ENCODE results near the gene IL11RA.

Gene IL11RA

DNA sequence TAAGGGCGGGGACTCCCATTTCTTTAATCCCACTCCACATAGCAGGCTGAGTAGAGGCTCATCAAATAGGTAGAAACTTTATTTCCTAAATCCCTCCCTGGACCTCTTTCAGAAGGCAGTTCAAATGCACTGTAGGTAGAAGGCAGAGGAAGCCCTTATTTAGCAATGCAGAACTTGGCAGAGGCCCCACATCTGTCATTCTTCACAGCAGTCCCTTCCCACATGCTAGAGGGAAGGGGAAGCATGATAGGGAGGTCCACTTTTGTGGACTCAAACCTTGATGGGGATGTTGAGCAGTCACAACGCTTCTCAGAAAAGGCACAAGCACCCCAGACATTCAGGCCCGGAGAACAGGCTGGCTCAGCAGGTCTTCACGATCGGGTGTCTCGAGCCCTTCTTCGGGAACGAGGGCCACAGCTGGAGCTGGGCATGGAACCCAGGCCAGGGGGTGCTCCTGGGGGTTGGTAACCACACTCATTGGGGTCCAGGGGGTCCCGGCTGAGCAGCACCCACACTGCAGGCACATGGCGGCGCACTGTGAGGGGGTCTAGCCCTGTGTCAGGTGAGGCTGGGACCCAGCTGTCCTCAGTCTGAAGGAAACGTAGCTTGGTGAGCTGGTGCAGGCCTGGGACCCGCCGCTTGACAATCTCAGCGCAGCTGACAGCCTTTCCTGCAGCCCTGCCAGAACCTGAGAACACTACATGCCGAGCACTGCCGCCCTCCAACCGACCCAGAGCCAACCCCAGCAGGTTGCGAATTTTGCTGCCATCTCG, 41.4 kb upstream of the IL11RA start:
- POLR2A ChIA-PET = interaction anchor here (0.6 to 2.1 kb wide), 3 partner anchors 9 to 28 kb away, joined by 3 to 6 read pairs (median 3); partner anchors contain the start of gene DCTN3
- CTCF ChIA-PET = interaction anchor here (2.3 kb wide), 1 partner anchor 24 kb away, joined by 15 read pairs; no protein-coding TSS in a partner anchor
- no peak for TF ChIP-seq FOXK2 (IDR thresholded peaks at IDR 0.05)
- TF ChIP-seq, protein P1, sequence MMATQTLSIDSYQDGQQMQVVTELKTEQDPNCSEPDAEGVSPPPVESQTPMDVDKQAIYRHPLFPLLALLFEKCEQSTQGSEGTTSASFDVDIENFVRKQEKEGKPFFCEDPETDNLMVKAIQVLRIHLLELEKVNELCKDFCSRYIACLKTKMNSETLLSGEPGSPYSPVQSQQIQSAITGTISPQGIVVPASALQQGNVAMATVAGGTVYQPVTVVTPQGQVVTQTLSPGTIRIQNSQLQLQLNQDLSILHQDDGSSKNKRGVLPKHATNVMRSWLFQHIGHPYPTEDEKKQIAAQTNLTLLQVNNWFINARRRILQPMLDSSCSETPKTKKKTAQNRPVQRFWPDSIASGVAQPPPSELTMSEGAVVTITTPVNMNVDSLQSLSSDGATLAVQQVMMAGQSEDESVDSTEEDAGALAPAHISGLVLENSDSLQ (IDR thresholded peaks at IDR 0.05) = no peak
- TF ChIP-seq LEF1 (IDR thresholded peaks at IDR 0.05; ENCODE audit: borderline replicate concordance) = no peak
- TF ChIP-seq CTBP1 (IDR thresholded peaks at IDR 0.05; ENCODE audit: borderline replicate concordance) = no peak
- TF ChIP-seq FOXA1 (IDR thresholded peaks at IDR 0.05) = no peak
- TF ChIP-seq BHLHE40 (IDR thresholded peaks at IDR 0.05; ENCODE audit: borderline replicate concordance) = no peak
- no peak for TF ChIP-seq SP1 (IDR thresholded peaks at IDR 0.05)
- no peak for TF ChIP-seq TARDBP (IDR thresholded peaks at IDR 0.05)
- no peak for TF ChIP-seq HDGF (IDR thresholded peaks at IDR 0.05; ENCODE audit: borderline replicate concordance)
- TF ChIP-seq L3MBTL2 (conservative IDR thresholded peaks at IDR 0.05) = no peak
- DNase-seq (ENCODE audit: extremely low spot score) = no peak

DNA sequence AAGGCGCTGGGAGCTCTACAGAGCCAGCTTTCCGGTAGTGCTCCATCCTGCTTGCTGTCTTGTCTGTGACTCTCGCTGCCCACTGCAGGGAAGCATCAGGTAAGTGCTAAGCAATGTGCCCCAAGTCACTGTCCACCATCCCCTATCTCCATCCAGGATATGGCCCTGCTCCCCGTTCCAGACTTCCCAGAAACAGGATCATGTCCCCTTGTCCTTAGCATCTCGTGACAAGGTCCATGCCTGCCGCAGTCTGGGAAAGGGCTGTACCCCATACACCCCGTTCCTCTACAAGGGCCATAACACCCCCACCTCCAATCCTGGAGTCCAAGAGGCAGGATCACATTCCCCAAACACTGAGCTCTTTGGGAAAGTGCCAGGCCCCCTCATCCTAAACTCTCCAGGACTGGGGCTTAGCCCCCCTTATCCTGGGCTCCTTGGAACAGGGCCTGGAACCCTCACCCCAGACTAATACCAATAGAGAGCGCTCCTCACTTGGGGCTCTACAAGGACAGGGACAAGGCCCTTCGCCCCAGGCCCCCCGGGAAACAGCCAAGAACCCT, 40.7 kb upstream of the IL11RA start:
- ChIA-PET CTCF (interaction anchor here (2.3 kb wide), 1 partner anchor 23 kb away, joined by 15 read pairs; no protein-coding TSS in a partner anchor), POLR2A (interaction anchor here (0.6 to 2.1 kb wide), 3 partner anchors 9 to 27 kb away, joined by 3 to 6 read pairs (median 3); partner anchors contain the start of gene DCTN3)
- TF ChIP-seq FOXM1 (IDR thresholded peaks at IDR 0.05; ENCODE audit: borderline replicate concordance) (no peak), BHLHE40 (IDR thresholded peaks at IDR 0.05; ENCODE audit: borderline replicate concordance) (no peak), CTBP1 (IDR thresholded peaks at IDR 0.05; ENCODE audit: borderline replicate concordance) (no peak), ARNT (IDR thresholded peaks at IDR 0.05) (no peak)
- no peak for DNase-seq (ENCODE audit: extremely low spot score)

DNA sequence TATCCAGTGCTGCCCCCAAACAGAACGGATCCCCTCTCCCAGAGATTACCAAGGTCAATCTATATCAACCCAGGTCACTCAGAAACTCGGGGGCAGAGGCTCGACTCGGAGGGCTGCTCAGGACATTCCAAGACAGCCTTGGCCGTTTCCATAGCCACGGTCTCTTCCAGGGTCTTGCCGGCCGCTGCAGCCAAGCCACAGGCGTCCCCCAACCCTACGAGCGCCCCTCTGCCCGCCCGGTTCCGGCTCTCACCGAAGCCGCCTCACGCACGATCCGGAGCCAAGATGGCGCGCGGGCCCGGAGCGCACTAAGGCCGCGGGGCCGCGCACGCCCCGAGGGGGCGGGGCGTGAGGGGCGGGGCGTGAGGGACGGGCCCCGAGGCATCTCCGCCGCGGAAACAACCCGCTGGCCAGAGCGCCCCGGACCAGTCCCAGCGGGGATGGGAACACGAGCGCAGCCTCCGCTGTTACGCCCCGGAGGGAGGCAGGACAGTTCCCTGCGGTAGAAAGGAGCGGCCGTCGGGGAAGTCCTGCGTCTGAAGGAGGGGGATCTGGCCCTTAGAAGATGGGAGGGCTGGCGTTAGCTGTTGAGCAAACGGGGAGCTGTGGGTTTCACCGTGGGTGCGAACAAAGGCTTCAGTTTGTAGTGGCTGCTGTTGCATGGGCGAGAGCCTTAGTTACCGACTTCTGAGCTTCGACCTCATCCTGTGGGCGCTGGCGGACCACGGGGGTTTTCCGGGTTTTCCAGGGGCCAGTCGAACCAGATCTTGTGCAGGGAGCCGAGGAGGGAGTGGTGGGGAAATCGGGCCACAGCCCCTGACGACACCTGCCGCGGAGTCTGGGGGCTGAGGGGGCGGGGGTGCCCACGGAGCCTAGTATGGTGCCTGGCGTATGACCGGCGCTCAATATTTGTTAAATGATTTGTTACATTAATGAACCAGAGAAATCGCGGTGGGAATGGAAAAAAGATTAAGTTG, 39.9 kb upstream of the IL11RA start, which contains the start of gene RPP25L:
Gene RPP25L (minus strand): TSS at position 287 of the 977 bp plus-strand sequence. CDS start 801 bp downstream, outside the sequence.
- POLR2A ChIA-PET = interaction anchor here (0.9 to 2.1 kb wide), 3 partner anchors 22 to 26 kb away, joined by 3 to 6 read pairs (median 4); partner anchors contain the start of gene SIGMAR1
- CTCF ChIA-PET = interaction anchor here (2.3 kb wide), 1 partner anchor 23 kb away, joined by 15 read pairs; no protein-coding TSS in a partner anchor
- TF ChIP-seq FOXK2 (IDR thresholded peaks at IDR 0.05) (no peak), LEF1 (IDR thresholded peaks at IDR 0.05; ENCODE audit: borderline replicate concordance) (no peak), SUZ12 (IDR thresholded peaks at IDR 0.05) (no peak), FOXA1 (IDR thresholded peaks at IDR 0.05) (no peak), L3MBTL2 (conservative IDR thresholded peaks at IDR 0.05) (peak; percentile 46)
- TF ChIP-seq, protein P1 (IDR thresholded peaks at IDR 0.05) = no peak
- peak; percentile 93 for DNase-seq (ENCODE audit: extremely low spot score)

DNA sequence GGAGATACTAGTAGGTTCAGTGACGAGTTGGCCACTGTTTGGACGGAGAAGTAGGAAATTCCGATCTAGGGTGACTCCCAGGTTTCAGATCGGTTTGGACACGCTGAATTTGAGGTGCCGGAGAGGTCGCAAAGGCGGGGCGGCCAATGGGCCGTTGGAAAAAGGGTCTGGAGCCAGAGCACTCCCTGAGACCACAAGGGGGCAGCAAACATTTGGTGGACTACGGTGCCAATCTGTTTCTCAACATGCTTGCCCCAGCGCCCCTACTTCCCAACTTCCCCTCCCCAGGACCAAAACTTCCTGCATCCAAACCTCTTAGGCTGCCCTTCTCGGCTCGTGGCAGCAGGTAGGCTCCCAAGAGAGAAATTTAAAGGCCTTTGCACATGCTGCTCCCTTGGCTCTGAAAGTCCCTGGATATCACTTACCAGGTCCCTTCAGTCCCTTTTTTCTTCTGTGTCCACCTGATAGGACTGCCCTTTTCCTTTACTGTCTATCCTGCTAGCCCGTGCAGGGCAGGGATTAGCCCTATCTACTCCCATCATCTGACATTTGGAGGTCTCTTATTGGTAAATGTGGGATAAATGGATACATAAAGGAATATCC, 39.1 kb upstream of the IL11RA start:
- no peak for TF ChIP-seq HDGF (IDR thresholded peaks at IDR 0.05; ENCODE audit: borderline replicate concordance)
- no peak for TF ChIP-seq ZNF384 (IDR thresholded peaks at IDR 0.05)
- no peak for TF ChIP-seq SP1 (IDR thresholded peaks at IDR 0.05)
- TF ChIP-seq, protein P1 (IDR thresholded peaks at IDR 0.05) = no peak
- TF ChIP-seq ARNT (IDR thresholded peaks at IDR 0.05) = no peak
- TF ChIP-seq L3MBTL2 (conservative IDR thresholded peaks at IDR 0.05) = no peak
- no peak for TF ChIP-seq FOXM1 (IDR thresholded peaks at IDR 0.05; ENCODE audit: borderline replicate concordance)
- TF ChIP-seq ELF4 (IDR thresholded peaks at IDR 0.05) = no peak
- TF ChIP-seq FOXK2 (IDR thresholded peaks at IDR 0.05) = no peak
- TF ChIP-seq SUZ12 (IDR thresholded peaks at IDR 0.05) = no peak
- no peak for TF ChIP-seq LEF1 (IDR thresholded peaks at IDR 0.05; ENCODE audit: borderline replicate concordance)
- no peak for TF ChIP-seq TARDBP (IDR thresholded peaks at IDR 0.05)
- TF ChIP-seq FOXA1 (IDR thresholded peaks at IDR 0.05) = no peak
- TF ChIP-seq NFRKB (IDR thresholded peaks at IDR 0.05) = no peak
- TF ChIP-seq CTBP1 (IDR thresholded peaks at IDR 0.05; ENCODE audit: borderline replicate concordance) = no peak
- no peak for TF ChIP-seq BHLHE40 (IDR thresholded peaks at IDR 0.05; ENCODE audit: borderline replicate concordance)
- CTCF ChIA-PET = interaction anchor here (1.5 to 2.3 kb wide), 2 partner anchors 21 to 22 kb away, joined by 12 to 15 read pairs; no protein-coding TSS in a partner anchor
- POLR2A ChIA-PET = interaction anchor here (0.9 to 2.1 kb wide), 4 partner anchors 13 to 25 kb away, joined by 3 to 6 read pairs (median 4); partner anchors contain the start of gene SIGMAR1
- peak; percentile 81 for DNase-seq (ENCODE audit: extremely low spot score)

DNA sequence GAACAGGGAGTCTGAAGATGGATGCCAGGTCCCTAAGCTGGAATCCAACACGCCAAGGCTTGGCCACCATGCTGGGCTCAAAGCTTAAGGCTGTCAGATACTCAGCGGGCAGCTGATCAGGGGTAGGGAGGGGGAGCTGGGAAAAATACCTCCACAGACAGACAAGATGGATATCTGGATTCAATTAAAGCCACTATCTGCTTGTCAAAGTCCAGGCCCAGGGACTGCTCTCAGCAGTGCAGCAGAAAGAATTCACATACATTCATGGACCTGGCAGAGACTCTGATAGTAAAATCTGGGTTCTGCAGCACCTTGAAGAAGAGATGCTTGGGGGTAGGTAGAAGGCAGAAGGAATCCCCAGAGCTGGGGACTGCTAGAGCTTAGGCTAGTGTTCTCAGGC, 36.9 kb upstream of the IL11RA start:
- ChIA-PET POLR2A (interaction anchor here (1.0 to 1.2 kb wide), 2 partner anchors 22 to 32 kb away, joined by 3 to 5 read pairs; partner anchors contain the start of genes GALT and SIGMAR1), CTCF (no interaction called here)
- no peak for DNase-seq (ENCODE audit: extremely low spot score)
- TF ChIP-seq NFRKB (IDR thresholded peaks at IDR 0.05) = no peak
- no peak for TF ChIP-seq FOXA1 (IDR thresholded peaks at IDR 0.05)
- TF ChIP-seq ZNF384 (IDR thresholded peaks at IDR 0.05) = no peak
- no peak for TF ChIP-seq SUZ12 (IDR thresholded peaks at IDR 0.05)
- no peak for TF ChIP-seq HDGF (IDR thresholded peaks at IDR 0.05; ENCODE audit: borderline replicate concordance)
- no peak for TF ChIP-seq SP1 (IDR thresholded peaks at IDR 0.05)
- no peak for TF ChIP-seq ELF4 (IDR thresholded peaks at IDR 0.05)
- no peak for TF ChIP-seq L3MBTL2 (conservative IDR thresholded peaks at IDR 0.05)
- TF ChIP-seq FOXK2 (IDR thresholded peaks at IDR 0.05) = no peak
- no peak for TF ChIP-seq TARDBP (IDR thresholded peaks at IDR 0.05)
- TF ChIP-seq FOXM1 (IDR thresholded peaks at IDR 0.05; ENCODE audit: borderline replicate concordance) = no peak
- TF ChIP-seq, protein P1 (IDR thresholded peaks at IDR 0.05) = no peak
- no peak for TF ChIP-seq LEF1 (IDR thresholded peaks at IDR 0.05; ENCODE audit: borderline replicate concordance)
- no peak for TF ChIP-seq ARNT (IDR thresholded peaks at IDR 0.05)
